OCI-LY1 (cell line): ENCODE data around the gene CTAGE4.
"Not testable (repeated sequence)": the region's sequence is repeated elsewhere in the genome, so short reads cannot be mapped to it uniquely, and the experiment has no call there.

Experiments used
- CTCF ChIP-seq: fragments of 200-600 bp; sonication (generic), shearing (Covaris generic); IDR thresholded peaks from 2 replicates; pipeline ENCODE4 v1.5.1; 2017; ENCODE audit warnings: mild to moderate bottlenecking, antibody characterized with exemption, low read length, moderate library complexity, mixed read lengths
- EZH2 ChIP-seq: fragments of 200-600 bp; sonication (generic), shearing (Covaris generic); IDR thresholded peaks from 2 replicates; pipeline ENCODE4 v1.8.0; 2017; ENCODE audit warnings: borderline replicate concordance, mixed run types, mild to moderate bottlenecking, antibody characterized with exemption, low read length, moderate library complexity, mixed read lengths

- not testable (repeated sequence) for TF ChIP-seq CTCF, EZH2
These were observed 22.0 kb downstream of the CTAGE4 start for GRCh38 chr7:144205306-144205705.
